Astrocyte of the spinal cord (primary cell): Measurements from ENCODE around the gene RNF4.

Experiments
- DNase-seq: peaks from one replicate; pipeline ENCODE4 v3.0.0; 2011; ENCODE audit warnings: low read depth, low spot score
- H3K4me3 ChIP-seq: 2 replicates; pipeline ENCODE4 v1.5.1; 2011; ENCODE audit warnings: low read depth, mild to moderate bottlenecking, low read length, moderate library complexity
- in situ Hi-C: cut with HindIII; loops from 2 replicates; pipeline ENCODE4 v1.10.0; 2017; ENCODE audit warnings: low sequenced_read_pairs
- TF ChIP-seq, protein P1 (sequence below): IDR thresholded peaks from 2 replicates; pipeline ENCODE4 v1.5.1; 2012; ENCODE audit warnings: low read depth, mild to moderate bottlenecking, low read length, inconsistent platforms

Gene RNF4

DNA sequence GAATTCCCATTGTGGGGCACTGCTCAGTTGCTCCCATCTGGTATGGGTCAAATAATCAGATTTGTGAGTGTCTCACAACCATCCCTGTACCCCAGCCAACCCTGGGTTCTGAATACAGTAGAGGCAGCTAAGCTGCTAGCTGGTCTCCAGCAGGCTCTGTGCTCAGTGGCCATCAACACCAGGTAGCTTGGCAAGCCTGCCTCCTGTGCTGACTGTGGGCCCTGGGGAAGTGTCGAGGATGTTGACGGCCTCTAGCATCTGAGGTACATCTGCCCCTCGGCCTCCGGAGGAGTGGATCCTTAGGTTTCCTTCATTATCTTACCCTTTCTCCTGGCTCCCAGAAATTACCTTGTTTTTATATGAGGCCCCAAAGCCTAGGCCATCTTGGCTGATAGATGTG lies 13.3 kb downstream of the RNF4 start:
- H3K4me3 ChIP-seq = no peak overlapping the region

DNA sequence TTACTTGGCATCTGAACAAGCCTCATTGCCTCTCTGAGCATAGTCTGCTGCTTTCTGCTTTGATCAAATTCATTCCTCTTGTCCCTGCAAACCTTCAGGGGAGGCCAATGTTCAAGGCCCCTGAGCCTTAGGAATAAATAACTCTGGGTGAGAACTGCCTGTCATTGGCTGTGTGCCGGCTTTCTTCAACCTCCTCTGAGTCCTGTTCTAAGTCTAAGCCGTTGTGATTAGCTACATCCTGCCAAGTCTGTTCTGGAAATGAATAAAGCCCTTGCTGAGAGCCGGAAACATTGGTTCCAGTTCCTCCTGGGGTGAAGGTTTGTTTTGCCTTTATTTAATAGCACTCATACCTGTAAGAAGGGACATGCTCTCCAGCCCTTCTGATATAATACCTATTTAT lies 13.8 kb downstream of the RNF4 start:
- DNase-seq = peak; percentile 76
- in situ Hi-C loops = no loop called here
- TF ChIP-seq, protein P1, sequence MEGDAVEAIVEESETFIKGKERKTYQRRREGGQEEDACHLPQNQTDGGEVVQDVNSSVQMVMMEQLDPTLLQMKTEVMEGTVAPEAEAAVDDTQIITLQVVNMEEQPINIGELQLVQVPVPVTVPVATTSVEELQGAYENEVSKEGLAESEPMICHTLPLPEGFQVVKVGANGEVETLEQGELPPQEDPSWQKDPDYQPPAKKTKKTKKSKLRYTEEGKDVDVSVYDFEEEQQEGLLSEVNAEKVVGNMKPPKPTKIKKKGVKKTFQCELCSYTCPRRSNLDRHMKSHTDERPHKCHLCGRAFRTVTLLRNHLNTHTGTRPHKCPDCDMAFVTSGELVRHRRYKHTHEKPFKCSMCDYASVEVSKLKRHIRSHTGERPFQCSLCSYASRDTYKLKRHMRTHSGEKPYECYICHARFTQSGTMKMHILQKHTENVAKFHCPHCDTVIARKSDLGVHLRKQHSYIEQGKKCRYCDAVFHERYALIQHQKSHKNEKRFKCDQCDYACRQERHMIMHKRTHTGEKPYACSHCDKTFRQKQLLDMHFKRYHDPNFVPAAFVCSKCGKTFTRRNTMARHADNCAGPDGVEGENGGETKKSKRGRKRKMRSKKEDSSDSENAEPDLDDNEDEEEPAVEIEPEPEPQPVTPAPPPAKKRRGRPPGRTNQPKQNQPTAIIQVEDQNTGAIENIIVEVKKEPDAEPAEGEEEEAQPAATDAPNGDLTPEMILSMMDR = no peak
- H3K4me3 ChIP-seq = no peak overlapping the region

More for the DNA sequence above, 13.3 kb downstream of the RNF4 start:
- TF ChIP-seq, protein P1 = no peak
- DNase-seq = no peak
- in situ Hi-C loops = no loop called here

DNA sequence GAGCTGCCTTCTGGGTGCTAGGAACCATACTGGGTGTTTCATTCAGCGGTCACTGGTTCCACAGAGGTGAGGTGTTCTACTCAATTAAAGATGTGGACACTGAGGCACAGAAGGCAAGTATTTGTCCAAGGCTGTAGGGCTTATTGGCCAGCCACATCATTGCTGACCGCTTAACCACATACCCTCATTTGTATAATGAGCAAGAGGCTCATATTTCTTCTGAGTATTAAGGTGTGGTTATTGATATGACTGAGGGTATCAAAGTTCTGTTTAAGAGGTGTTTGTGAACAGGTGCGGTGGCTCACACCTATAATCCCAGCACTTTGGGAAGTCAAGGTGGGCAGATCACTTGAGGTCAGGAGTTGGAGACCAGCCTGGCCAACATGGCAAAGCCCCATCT lies 14.3 kb downstream of the RNF4 start:
- H3K4me3 ChIP-seq = no peak overlapping the region
- in situ Hi-C loops = no loop called here
- TF ChIP-seq, protein P1 = no peak
- no peak for DNase-seq

DNA sequence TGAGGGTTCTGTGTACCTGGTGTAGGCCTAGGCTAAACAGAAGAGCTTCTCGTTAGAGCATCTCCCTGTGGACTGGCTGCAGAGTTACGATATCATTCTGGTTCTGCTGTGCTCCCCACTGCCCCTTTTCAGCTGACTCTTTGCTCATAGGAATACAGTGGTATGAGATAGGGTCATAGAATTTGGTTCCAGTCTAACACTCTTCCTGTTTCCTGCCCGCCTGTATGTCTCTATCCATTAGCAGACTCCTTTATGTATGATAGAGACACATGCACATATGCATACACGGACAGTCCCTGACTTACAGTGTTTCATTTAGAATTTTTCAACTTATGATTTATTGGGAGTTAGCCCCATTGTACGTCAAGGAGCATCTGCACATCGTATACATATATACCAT lies 15.3 kb downstream of the RNF4 start:
- no peak for DNase-seq
- in situ Hi-C loops = no loop called here
- H3K4me3 ChIP-seq = no peak overlapping the region
- TF ChIP-seq, protein P1 = no peak

DNA sequence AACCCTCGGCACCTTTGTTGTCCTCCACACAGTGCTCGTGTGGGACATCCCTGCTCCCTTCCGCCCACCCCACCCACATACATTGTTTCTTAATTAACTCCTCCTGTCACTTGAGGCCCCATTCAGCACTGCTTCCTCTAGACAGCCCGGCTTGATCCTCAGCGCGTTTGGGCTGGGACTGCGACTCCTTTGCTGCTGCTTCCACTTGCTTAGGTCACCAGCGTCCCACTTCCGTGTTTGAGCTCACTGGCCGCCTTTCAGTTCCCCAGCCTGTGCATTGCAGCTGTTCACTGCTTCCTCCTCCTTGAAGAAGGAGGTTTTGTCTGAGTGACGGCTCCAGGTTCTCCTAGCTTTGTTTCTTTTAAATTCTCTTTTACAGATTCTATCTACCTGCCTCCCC lies 16.1 kb downstream of the RNF4 start:
- no peak for DNase-seq
- TF ChIP-seq, protein P1 = no peak
- H3K4me3 ChIP-seq = no peak overlapping the region
- in situ Hi-C loops = no loop called here

DNA sequence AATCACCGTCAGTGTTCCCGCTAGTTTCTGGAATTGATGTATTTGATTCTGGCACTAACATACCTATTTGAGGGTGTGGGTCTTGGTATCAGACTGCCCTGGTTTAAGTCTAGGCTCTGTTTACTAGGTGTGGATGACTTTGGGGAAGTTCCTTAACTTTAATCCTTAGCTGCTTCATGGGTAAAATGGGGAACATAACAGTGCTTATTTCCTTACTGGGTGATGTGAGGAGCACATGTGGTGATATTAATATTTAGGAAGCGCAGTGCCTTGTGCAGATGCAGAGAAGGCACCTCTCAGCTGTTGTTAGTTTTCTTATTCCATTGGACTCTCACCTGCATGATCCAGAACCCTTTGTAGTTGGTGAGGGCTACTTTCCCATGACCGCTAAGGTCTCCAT lies 17.1 kb downstream of the RNF4 start:
- no peak overlapping the region for H3K4me3 ChIP-seq
- in situ Hi-C loops = no loop called here
- DNase-seq = no peak
- TF ChIP-seq, protein P1 = no peak

DNA sequence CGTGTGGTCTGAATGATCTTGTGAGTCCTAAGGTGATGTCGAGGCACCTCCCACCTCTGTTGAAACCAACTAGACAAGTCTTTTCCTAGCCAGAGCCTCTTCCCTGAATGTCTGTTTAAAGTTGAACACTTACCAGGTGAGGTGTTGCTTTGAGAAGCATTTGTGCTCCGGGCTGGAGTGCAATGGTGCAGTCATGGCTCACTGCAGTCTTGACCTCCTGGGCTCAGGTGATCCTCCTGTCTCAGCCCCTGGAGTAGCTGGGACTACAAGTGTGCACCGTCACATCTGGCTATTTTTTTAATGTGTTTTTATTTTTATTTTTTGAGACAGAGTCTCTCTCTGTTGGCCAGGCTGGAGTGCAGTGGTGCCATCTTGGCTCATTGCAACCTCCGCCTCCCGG lies 18.1 kb downstream of the RNF4 start:
- no peak for DNase-seq
- H3K4me3 ChIP-seq = no peak overlapping the region
- in situ Hi-C loops = no loop called here
- TF ChIP-seq, protein P1 = no peak
